NB4 (cell line): ENCODE data around the gene RPP25L.

ENCODE experiments used
- DNase-seq: peaks from one replicate; pipeline ENCODE4 v3.0.0; 2010; ENCODE audit warnings: low read depth
- H3K4me3 ChIP-seq: one replicate; pipeline ENCODE4 v1.5.1; 2011; ENCODE audit warnings: mild to moderate bottlenecking, low read depth, low read length, moderate library complexity
- MYC ChIP-seq: IDR thresholded peaks from 2 replicates; pipeline ENCODE4 v1.6.1; 2011; ENCODE audit warnings: low read depth, low read length
- POLR2A ChIP-seq: IDR thresholded peaks from 2 replicates; pipeline ENCODE4 v1.6.1; 2011; ENCODE audit warnings: mild to moderate bottlenecking; ENCODE audit not compliant: insufficient read length; ENCODE audit errors: extremely low read depth
- TF ChIP-seq, protein P1 (sequence below): IDR thresholded peaks from one replicate; pipeline ENCODE4 v1.5.1; 2012; ENCODE audit warnings: low read depth, low read length
- TF ChIP-seq, protein P2 (sequence below): IDR thresholded peaks from 2 replicates; pipeline ENCODE4 v1.6.1; 2011; ENCODE audit warnings: low read depth, low read length

Gene RPP25L

DNA sequence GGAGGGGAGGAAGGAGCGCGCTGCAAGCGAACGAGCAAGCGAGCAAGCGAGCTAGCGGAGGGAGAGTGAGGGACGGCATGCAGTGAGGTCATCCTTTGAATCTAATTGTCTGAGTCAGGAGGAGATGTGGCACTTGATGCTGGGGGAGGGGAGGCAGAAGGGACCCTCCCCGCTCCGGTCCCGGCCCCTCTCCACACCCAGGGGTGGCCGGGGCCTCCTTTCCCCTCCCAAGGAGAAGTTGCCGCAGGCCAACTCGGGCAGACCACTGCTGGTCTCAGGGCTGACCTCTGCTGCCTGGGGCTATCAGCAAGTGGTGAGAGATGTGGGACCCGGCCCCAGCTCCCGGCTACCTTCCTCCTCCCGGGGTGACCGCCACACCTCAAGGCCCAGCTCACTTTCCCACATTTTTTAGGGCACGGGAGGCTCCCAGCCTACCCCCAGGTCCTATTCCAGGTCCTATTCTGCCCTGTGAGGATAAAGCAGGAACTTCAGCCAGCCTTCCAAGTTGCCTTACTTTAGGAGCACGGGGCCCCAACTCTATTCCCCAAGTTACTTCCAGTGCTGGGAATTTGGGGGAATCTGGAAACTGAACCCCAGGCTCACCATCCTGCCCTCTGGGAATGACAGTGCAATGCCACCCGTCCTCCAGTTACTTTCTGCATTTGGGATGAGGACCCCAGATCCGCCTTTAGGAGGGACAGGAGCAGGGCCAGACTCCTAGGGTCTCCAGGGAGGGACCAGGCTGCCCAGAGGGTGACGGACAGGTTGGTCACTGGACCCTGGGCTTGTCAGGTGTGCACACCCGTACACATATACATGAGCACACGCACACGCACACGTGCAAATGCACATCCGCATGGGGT lies 33.4 kb downstream of the RPP25L start:
- DNase-seq: peak; percentile 46
- H3K4me3 ChIP-seq: no peak overlapping the region
- TF ChIP-seq, protein P1, sequence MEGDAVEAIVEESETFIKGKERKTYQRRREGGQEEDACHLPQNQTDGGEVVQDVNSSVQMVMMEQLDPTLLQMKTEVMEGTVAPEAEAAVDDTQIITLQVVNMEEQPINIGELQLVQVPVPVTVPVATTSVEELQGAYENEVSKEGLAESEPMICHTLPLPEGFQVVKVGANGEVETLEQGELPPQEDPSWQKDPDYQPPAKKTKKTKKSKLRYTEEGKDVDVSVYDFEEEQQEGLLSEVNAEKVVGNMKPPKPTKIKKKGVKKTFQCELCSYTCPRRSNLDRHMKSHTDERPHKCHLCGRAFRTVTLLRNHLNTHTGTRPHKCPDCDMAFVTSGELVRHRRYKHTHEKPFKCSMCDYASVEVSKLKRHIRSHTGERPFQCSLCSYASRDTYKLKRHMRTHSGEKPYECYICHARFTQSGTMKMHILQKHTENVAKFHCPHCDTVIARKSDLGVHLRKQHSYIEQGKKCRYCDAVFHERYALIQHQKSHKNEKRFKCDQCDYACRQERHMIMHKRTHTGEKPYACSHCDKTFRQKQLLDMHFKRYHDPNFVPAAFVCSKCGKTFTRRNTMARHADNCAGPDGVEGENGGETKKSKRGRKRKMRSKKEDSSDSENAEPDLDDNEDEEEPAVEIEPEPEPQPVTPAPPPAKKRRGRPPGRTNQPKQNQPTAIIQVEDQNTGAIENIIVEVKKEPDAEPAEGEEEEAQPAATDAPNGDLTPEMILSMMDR: no peak
- TF ChIP-seq, protein P2, sequence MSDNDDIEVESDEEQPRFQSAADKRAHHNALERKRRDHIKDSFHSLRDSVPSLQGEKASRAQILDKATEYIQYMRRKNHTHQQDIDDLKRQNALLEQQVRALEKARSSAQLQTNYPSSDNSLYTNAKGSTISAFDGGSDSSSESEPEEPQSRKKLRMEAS: no peak
- no peak for TF ChIP-seq POLR2A
- no peak for TF ChIP-seq MYC

DNA sequence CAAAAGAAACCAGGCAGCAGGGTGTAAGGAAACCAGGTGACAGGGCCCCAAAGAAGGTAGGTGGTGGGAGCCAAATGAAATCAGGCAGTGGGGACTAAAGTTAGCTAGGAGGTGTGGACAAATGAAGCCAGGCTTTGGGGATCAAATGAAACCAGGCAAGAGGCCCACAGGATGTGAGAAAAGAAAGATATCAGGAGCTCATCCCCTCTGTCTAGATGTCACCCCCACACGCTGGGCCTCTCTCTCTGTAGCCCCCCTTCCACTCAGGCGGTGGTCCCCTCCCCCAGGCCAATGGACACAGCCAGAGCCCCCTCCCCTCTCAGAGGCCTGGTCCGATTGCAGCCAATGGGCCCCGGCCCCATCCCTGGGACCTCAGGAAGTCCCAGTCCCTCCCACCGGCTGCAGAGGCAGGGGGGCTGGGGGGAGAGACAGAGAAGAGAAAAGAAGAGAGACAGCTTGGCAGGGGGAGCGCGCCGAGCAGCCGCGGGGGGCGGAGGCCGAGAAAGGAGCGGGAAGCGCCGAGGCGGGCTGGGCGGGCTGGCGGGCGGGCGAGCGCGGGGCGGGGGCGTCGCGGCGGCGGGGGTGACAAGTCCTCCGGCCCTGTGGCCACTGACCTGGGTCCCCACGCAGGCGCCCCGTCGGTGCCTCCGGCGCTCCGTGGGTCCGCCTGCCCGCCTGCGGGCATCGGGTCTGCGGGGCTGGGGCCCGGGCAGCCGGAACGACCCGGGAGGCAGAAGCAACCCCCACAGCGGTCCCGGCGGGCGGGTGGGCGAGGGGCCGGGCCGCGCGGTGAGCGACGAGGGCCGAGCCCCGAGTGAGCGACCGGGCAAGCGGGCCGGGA lies 34.3 kb downstream of the RPP25L start:
- TF ChIP-seq MYC (no peak), POLR2A (no peak)
- TF ChIP-seq, protein P1: no peak
- TF ChIP-seq, protein P2: no peak
- H3K4me3 ChIP-seq: no peak overlapping the region
- DNase-seq: no peak

DNA sequence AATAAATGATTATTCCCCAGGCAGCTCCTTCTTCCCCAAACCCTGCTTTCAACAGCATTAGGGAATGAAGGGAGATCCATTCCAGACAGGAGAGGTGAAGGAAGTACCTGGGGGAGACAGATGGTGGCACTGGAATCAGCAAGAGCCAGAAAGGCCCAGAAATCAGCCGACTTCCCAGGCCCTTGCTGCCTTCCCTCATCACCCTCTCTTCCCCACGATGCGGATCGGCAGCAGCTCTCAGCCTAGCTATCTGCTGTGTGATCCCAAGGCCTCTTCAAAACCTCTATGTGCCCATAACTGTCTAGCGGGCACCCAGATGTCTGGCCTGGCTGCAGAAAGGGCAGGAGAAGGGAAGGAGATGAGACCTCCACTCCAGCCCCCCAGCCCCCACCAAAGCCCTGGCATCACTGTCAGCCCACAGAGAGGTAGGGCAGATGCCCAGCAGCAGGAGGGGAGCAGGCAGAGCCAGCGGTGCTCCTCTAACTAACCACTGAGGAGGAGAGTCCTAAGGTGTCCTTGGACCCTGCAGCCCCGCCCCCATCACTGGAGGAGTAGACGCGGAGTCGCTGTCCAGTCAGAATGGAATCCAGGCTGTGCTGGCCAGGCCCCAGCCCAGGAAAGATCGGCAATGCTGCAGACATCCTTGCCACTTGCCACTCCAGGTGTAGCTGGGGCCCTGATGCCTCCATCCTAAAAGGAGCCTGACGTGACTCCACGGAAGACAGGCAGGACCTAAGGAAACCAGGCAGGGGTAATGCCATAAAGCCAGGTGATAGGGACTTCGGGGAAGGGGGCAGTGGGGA lies 35.1 kb downstream of the RPP25L start:
- no peak overlapping the region for H3K4me3 ChIP-seq
- no peak for DNase-seq
- TF ChIP-seq, protein P2: no peak
- TF ChIP-seq POLR2A (no peak), MYC (no peak)
- TF ChIP-seq, protein P1: no peak

DNA sequence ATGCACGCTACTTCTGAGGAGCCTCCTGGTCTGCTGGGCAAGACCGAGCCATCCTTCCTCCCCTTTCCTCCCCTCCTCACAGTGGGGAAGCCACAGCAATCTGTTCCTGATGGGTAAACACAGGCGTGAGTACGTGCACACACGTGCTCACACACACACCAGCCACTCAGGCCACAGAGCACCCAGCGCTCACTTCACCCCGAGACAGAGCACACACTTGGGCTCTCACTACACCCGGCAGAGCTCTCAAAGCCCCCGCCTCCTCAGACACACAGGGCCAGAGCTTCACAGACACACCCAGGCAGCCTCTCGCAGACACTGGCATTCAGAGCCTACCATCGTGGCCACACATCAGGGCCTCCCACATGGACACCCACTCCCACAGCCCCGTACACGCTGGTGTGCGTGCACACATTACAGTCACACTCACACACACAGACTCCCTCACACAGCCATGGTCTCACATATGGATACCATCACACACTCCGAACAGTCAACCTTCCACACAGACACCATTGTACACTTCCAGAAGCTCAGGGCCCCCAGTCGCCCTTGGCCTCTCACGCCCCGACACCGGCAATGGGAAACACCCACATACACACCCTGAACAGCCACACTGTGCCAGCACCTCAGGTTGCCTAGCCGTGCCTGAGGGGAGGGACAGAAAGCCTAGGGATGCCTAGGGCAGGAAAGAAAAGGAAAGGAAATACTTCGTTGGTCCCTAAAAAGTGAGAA lies 35.9 kb downstream of the RPP25L start:
- DNase-seq: no peak
- TF ChIP-seq, protein P1: no peak
- no peak for TF ChIP-seq POLR2A
- TF ChIP-seq MYC: no peak
- TF ChIP-seq, protein P2: no peak
- H3K4me3 ChIP-seq: no peak overlapping the region

DNA sequence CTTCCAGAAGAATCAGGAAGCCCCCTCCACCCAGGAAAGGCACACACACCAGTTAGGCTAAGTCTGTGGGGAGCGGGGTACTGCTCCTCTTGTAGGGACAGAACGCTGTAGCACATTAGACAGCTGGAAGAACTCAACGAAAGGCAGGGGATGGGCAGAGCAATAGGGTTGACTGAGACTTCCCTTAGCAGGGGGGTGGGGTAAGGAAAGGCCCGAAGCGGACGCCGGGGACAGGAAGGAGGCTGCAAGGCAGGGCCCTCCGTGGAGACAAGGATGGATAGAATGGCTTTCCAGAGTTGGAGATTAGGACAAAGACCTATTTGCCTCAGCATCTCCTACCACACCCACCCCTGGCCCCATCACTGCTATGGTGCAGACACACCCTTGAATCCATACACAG lies 36.7 kb downstream of the RPP25L start:
- TF ChIP-seq POLR2A: no peak
- TF ChIP-seq, protein P2: no peak
- TF ChIP-seq MYC: no peak
- TF ChIP-seq, protein P1: no peak

More for the DNA sequence above, 36.7 kb downstream of the RPP25L start:
- H3K4me3 ChIP-seq: no peak overlapping the region
- no peak for DNase-seq
